Pancreas (tissue), 10 donors: Measurements from ENCODE around the gene SELENOO. TPM values are rescaled to one million over a fixed set of nuclear protein-coding genes. Genes with fewer than 3 reads are reported as not detected.
A peak's percentile ranks its signal among the peaks of the same experiment; 100 is the strongest.

Experiments
- ATAC-seq, 4 donors: fragments of 200-7000 bp; cut with Tn5 transposase; one replicate each; pipeline versions ENCODE4 v1.8.0 to v1.9.1; 2020; ENCODE audit warnings: mild to moderate bottlenecking in 4 of 4, moderate library complexity in 4 of 4
- DNase-seq, 6 donors: peaks; one replicate each; pipeline ENCODE4 v3.0.0-alpha.2; 2020
- FAIRE-seq: peaks from 2 replicates; lab custom pipeline; 2012; peaks lifted over from hg19 to GRCh38; lab: Jason Lieb, UNC
- H3K27ac ChIP-seq, 4 donors: fragments of 200-600 bp; sonication (generic); 1 replicate in 3 of 4; 2 replicates in 1 of 4; pipeline versions ENCODE4 v1.5.0 to v1.8.0; 2020
- H3K27me3 ChIP-seq, 4 donors: fragments of 200-600 bp; one replicate each; pipeline ENCODE4 v1.8.0; 2021
- H3K36me3 ChIP-seq, 3 donors: fragments of 200-600 bp; sonication (generic) in 1 of 3; one replicate each; pipeline versions ENCODE4 v1.5.0 to v1.8.0; 2020 to 2021
- H3K4me1 ChIP-seq, 3 donors: fragments of 200-600 bp; one replicate each; pipeline ENCODE4 v1.8.0; 2021
- H3K4me3 ChIP-seq, 4 donors: fragments of 200-600 bp; sonication (generic) in 2 of 4; one replicate each; pipeline versions ENCODE4 v1.5.0 to v1.8.0; 2020 to 2021
- H3K9me3 ChIP-seq, 4 donors: fragments of 200-600 bp; one replicate each; pipeline ENCODE4 v1.8.0; 2021
- WGBS, 2 donors: extraction: QIAGEN DNeasy Blood & Tissue Kit; methylation state at CpG; one replicate each; pipeline ENCODE4 v1.1.7; 2013; 5-methylcytosine and 5-hydroxymethylcytosine counted together
- intact Hi-C, 3 donors: fragments of 100-400 bp; cut with DNase I; formaldehyde crosslinking; loops; one replicate each; pipeline versions ENCODE4 v1.11.1 to v1.14.2; 2022
- polyA plus RNA-seq, 2 donors: library from polyadenylated mRNA; stranded (reverse); fragments of 200-250 nt; gene quantifications; one replicate each; pipeline ENCODE4 v1.2.3, GENCODE V29; 2013
- total RNA-seq, 6 donors: library from RNA; stranded (reverse); fragmentation: NEBNext Ultra II Directional in 4 of 6; extraction: Animal tissue kit (Norgen Biotek cat#: 25700) in 4 of 6; gene quantifications; one replicate each; pipeline versions ENCODE4 v1.2.1 to v1.2.4, GENCODE V29; 2021 to 2023
- TF ChIP-seq, protein P1 (sequence below), 4 donors: fragments of 200-600 bp; sonication (generic) in 3 of 4; IDR thresholded peaks; one replicate each; pipeline versions ENCODE4 v1.5.0 to v1.8.0; 2021; ENCODE audit warnings: antibody characterized with exemption in 4 of 4
- donor health status: healthy with polysubstance abuse.
- donor health status: DM: no; HTN: no; CAD: no; lungs with moderate emphysema.
- donor health status: DM: no; HTN: no; CAD: no.
- donor health status: control.
- donor health status: control.
- donor health status: Bipolar disorder and iron deficiency.
- donor health status: DM: yes; HTN: yes; CAD: no.
- donor health status: DM: no; HTN: no; CAD: no.
- donor health status: DM: no; HTN: no; CAD: no.
- donor health status: DM: yes; HTN: yes; CAD: no.

SELENOO gene
- total and polyA plus RNA-seq, 8 donors = 11.6 to 79.8 (median 14.3) TPM

- ATAC-seq = no peak
- DNase-seq = peak in 3 of 6 donors; percentile 38 to 88 (median 69)
- no peaks in the 10 kb centered on the region for H3K9me3 ChIP-seq
- H3K36me3 ChIP-seq = peaks cover 0 to 62% (median 24%) of the 10 kb centered on the region in 3 donors
- FAIRE-seq = no peak
- H3K27me3 ChIP-seq = no peaks in the 10 kb centered on the region
- no peak overlapping the region for H3K27ac ChIP-seq
- TF ChIP-seq, protein P1, sequence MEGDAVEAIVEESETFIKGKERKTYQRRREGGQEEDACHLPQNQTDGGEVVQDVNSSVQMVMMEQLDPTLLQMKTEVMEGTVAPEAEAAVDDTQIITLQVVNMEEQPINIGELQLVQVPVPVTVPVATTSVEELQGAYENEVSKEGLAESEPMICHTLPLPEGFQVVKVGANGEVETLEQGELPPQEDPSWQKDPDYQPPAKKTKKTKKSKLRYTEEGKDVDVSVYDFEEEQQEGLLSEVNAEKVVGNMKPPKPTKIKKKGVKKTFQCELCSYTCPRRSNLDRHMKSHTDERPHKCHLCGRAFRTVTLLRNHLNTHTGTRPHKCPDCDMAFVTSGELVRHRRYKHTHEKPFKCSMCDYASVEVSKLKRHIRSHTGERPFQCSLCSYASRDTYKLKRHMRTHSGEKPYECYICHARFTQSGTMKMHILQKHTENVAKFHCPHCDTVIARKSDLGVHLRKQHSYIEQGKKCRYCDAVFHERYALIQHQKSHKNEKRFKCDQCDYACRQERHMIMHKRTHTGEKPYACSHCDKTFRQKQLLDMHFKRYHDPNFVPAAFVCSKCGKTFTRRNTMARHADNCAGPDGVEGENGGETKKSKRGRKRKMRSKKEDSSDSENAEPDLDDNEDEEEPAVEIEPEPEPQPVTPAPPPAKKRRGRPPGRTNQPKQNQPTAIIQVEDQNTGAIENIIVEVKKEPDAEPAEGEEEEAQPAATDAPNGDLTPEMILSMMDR (IDR thresholded peaks at IDR 0.05) = no peak
- H3K4me1 ChIP-seq = no peaks in the 10 kb centered on the region
- 62 to 74% methylated on average over 13 to 17 of the region's 17 CpGs for WGBS, 2 donors
- intact Hi-C loops = no loop called here
- H3K4me3 ChIP-seq = no peak overlapping the region
Measured at GRCh38 chr22:50215297-50216054, 14.7 kb downstream of the SELENOO start.

- WGBS, 2 donors = 88 to 91% methylated on average over 15 of the region's 15 CpGs
- Histone ChIP-seq H3K4me3 (no peak overlapping the region), H3K27ac (no peak overlapping the region), H3K4me1 (no peaks in the 10 kb centered on the region), H3K9me3 (no peaks in the 10 kb centered on the region), H3K27me3 (no peaks in the 10 kb centered on the region), H3K36me3 (peaks cover 0 to 63% (median 24%) of the 10 kb centered on the region in 3 donors)
- intact Hi-C loops = no loop called here
- DNase-seq (peak in 3 of 6 donors; percentile 15 to 64 (median 42)), ATAC-seq (no peak), FAIRE-seq (no peak)
- TF ChIP-seq, protein P1 (IDR thresholded peaks at IDR 0.05) = no peak
Measured at GRCh38 chr22:50216055-50216683, 15.4 kb downstream of the SELENOO start.

DNA sequence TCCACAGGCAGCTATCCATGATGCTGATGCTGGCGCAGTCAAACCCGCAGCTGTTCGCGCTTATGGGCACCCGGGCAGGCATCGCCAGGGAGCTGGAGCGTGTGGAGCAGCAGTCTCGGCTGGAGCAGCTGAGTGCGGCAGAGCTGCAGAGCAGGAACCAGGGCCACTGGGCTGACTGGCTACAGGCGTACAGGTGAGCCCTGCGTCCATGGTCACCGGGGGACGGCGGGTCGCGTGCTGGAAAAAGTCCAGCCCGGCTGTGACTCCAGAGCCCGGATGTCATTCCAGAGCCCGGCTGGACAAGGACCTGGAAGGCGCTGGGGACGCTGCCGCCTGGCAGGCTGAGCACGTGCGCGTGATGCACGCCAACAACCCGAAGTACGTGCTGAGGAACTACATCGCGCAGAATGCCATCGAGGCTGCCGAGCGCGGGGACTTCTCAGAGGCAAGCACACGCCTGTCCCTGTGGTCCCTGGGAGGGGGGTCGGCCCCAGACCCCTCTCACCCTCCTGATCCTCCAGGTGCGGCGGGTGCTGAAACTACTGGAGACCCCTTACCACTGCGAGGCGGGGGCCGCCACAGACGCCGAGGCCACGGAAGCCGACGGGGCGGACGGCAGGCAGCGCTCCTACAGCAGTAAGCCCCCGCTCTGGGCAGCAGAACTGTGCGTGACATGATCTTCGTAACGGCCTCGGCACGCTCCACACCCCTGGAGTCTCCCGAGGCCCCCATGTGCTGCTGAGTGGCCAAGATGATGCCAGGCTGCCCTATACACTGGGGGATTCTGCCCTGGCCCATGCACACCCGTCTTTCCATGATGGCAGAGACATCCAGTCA is 16.1 kb downstream of the SELENOO start:
- peak in 3 of 6 donors; percentile 15 to 83 (median 49) for DNase-seq
- no peak for FAIRE-seq
- Histone ChIP-seq H3K9me3 (no peaks in the 10 kb centered on the region), H3K27me3 (no peaks in the 10 kb centered on the region), H3K36me3 (peaks cover 0 to 66% (median 30%) of the 10 kb centered on the region in 3 donors), H3K27ac (no peak overlapping the region), H3K4me3 (no peak overlapping the region), H3K4me1 (no peaks in the 10 kb centered on the region)
- TF ChIP-seq, protein P1 (IDR thresholded peaks at IDR 0.05) = no peak
- intact Hi-C loops = no loop called here
- no peak for ATAC-seq
- 95 to 96% methylated on average over 54 to 57 of the region's 57 CpGs for WGBS, 2 donors

DNA sequence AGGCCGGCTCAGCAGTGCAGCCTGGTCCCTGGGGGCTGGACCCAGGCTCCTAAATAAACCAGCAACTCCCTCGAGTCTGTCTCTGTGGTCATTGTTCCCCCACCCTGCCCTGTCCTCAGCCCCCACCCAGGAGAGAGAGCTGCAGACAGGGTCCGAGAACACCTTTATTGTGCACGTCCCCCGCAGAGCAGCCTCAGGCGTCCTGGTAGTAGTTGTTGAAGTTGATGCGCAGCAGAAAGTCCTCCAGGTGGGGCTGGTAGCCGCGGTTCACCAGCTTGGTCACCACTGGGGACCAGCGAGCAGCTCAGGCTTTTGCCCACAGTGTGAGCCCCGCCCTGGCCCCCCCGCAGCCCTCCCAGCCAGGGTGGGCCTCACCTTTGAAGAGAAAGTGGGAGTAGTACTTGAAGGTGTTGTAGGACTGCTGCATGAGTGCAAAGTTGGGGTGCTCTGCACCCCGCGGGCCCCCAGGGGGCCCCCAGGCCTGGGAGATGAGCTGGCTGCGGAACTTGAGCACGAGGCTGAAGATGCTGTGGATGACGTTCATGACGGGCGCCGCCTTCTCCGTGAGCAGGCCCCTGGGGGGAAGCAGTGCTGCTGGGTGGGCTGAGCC is 16.8 kb downstream of the SELENOO start:
- TF ChIP-seq, protein P1 (IDR thresholded peaks at IDR 0.05) = no peak
- Histone ChIP-seq H3K27me3 (no peaks in the 10 kb centered on the region), H3K27ac (no peak overlapping the region), H3K36me3 (peaks cover 0 to 68% (median 37%) of the 10 kb centered on the region in 3 donors), H3K4me1 (no peaks in the 10 kb centered on the region), H3K9me3 (no peaks in the 10 kb centered on the region), H3K4me3 (no peak overlapping the region)
- DNase-seq (peak in 2 of 6 donors; percentile 49 to 73), FAIRE-seq (no peak), ATAC-seq (no peak)
- WGBS, 2 donors = 89 to 91% methylated on average over 21 of the region's 21 CpGs
- intact Hi-C loops = no loop called here
